Measurements from ENCODE around the gene CMIP. TPM values are rescaled to one million over a fixed set of nuclear protein-coding genes. Genes with fewer than 3 reads are reported as not detected.

The CMIP gene
- total RNA-seq, 4 donors from 2014 or later, result 63.9 to 89.9 (median 70.0) TPM

- Histone ChIP-seq H3K27me3 (no peaks in the 10 kb centered on the region), H3K4me3 (no peak overlapping the region), H3K27ac (no peak overlapping the region), H3K9me3 (no peaks in the 10 kb centered on the region), H3K4me1 (peaks cover 25% of the 10 kb centered on the region), H3K36me3 (no peaks in the 10 kb centered on the region)
- 94% methylated on average over 11 of the region's 12 CpGs for WGBS
- no peak for DNase-seq (ENCODE audit: low spot score in 2 of 2)
- TF ChIP-seq EP300 (IDR thresholded peaks at IDR 0.05) (no peak), POLR2A (IDR thresholded peaks at IDR 0.05) (no peak), CTCF (IDR thresholded peaks at IDR 0.05) (no peak)
Measured at GRCh38 chr16:81627729-81628244, 183.2 kb downstream of the CMIP start.

DNA sequence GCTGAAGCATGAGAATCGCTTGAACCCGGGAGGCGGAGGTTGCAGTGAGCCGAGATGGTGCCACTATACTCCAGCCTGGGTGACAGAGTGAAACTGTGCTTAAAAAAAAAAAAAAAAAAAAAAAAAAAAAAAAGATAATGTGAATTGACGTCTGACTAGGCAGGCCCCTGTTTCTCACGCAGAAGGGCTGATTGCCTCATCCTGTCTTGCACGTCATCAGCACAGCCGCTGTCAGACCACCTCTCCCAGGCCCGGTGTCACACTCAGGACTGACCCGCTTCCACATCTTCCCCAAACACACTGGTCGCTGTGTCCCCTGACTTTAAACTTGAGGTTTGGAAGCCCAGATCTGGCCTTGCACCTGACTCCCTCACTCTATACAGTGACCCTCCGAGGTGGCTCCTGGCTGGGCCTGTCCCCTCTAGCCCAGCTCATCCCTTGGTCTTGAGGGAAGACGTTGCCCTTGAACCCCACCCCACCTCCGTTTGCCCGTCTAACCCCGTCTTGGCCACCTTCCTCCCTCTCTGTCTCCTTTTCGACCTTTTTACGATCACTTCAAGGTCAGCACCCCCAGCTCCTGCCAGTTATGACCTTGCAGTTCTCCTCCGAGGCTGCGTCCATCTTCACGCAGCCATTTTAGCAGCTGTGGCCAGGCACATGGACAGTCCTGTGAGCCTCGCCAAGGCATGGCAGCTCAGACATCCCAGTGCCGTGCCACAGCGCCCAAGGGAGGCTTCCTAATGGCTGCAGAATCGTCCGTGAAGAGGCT lies 184.6 kb downstream of the CMIP start:
- no peaks in the 10 kb centered on the region for H3K27me3 ChIP-seq
- H3K27ac ChIP-seq, result no peak overlapping the region
- H3K4me1 ChIP-seq, result peaks cover 29% of the 10 kb centered on the region
- no peak for TF ChIP-seq CTCF (IDR thresholded peaks at IDR 0.05)
- TF ChIP-seq EP300 (IDR thresholded peaks at IDR 0.05), result no peak
- TF ChIP-seq POLR2AphosphoS5 (IDR thresholded peaks at IDR 0.05), result no peak
- TF ChIP-seq POLR2A (IDR thresholded peaks at IDR 0.05), result no peak
- no peaks in the 10 kb centered on the region for H3K36me3 ChIP-seq
- no peak for DNase-seq (ENCODE audit: low spot score in 2 of 2)
- no peak overlapping the region for H3K4me3 ChIP-seq
- H3K9me3 ChIP-seq, result no peaks in the 10 kb centered on the region
- 90% methylated on average over 26 of the region's 26 CpGs for WGBS

- Histone ChIP-seq H3K9me3 (no peaks in the 10 kb centered on the region), H3K27me3 (no peaks in the 10 kb centered on the region), H3K4me1 (peaks cover 21% of the 10 kb centered on the region), H3K36me3 (no peaks in the 10 kb centered on the region), H3K27ac (no peak overlapping the region), H3K4me3 (no peak overlapping the region)
- no peak for DNase-seq (ENCODE audit: low spot score in 2 of 2)
- no peak for TF ChIP-seq POLR2A (IDR thresholded peaks at IDR 0.05)
- no peak for TF ChIP-seq POLR2AphosphoS5 (IDR thresholded peaks at IDR 0.05)
- no peak for TF ChIP-seq CTCF (IDR thresholded peaks at IDR 0.05)
- TF ChIP-seq EP300 (IDR thresholded peaks at IDR 0.05), result no peak
- WGBS, result 90% methylated on average over 14 of the region's 18 CpGs
Measured at GRCh38 chr16:81629896-81630634, 185.5 kb downstream of the CMIP start.

DNA sequence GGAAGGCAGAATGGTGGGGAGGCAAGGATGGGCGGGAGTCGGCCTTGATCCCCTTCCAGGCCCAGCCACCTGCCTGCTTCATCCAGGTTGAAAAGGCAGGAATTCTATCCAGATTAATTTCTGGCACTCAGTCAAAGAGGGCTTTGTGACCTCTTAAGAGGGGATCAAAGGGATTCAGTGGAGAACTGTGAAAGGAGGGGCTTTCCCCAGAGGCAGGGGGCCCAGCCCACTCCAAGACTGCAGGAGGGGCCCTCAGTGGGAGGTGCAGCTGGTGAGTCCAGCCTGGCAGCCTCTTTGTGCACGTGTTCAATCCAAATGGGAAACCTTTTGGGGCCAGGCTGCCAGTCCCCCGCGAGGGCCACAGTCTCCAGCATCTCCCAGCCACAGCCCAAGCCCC lies 186.0 kb downstream of the CMIP start:
- no peak overlapping the region for H3K27ac ChIP-seq
- TF ChIP-seq CTCF (IDR thresholded peaks at IDR 0.05) (no peak), POLR2A (IDR thresholded peaks at IDR 0.05) (no peak)
- H3K27me3 ChIP-seq, result no peaks in the 10 kb centered on the region
- H3K4me1 ChIP-seq, result peaks cover 15% of the 10 kb centered on the region
- H3K4me3 ChIP-seq, result no peak overlapping the region
- DNase-seq (ENCODE audit: low spot score in 2 of 2), result no peak
- no peaks in the 10 kb centered on the region for H3K36me3 ChIP-seq
- H3K9me3 ChIP-seq, result no peaks in the 10 kb centered on the region
- WGBS, result 92% methylated on average over 2 of the region's 5 CpGs
